ENCODE data around the gene MFAP4. TPM values are rescaled to one million over a fixed set of nuclear protein-coding genes. Genes with fewer than 3 reads are reported as not detected.

Gene MFAP4
- 3.2 TPM for total RNA-seq

GRCh38 chr17:19386974-19387920 lies at the start of gene MFAP4:
Gene MFAP4 (minus strand): TSS chr17:19387190. CDS start chr17:19387155, 35 bp downstream.
- peak in 2 of 3 donors; percentile 49 to 65 for DNase-seq (ENCODE audit: low read depth in 2 of 3, low spot score in 2 of 3)

- no peak for DNase-seq (ENCODE audit: low read depth in 2 of 3, low spot score in 2 of 3)
Observed at GRCh38 chr17:19433727-19434340, 46.8 kb upstream of the MFAP4 start.

GRCh38 chr17:19433255-19433654 lies 46.3 kb upstream of the MFAP4 start:
- DNase-seq (ENCODE audit: low read depth in 2 of 3, low spot score in 2 of 3) = no peak

DNA sequence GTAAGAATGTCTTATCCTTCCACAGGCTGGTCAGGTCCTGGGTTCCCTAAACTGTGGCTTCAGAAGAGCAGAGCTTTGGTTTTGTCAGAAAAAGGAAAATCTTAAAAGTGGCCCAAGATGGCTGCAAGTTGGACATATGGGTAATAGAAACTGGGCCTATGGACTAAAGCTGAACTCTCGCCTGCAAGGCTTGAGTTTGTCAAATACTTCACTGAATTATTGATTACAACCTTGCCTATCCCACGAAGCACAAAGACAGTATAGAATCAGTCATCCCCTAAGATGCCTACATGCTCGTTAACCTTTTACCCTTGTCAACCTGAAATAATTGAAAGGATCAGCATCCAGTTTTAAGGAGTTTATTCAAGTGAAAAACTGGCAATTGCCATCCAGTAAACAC lies 44.7 kb upstream of the MFAP4 start:
- DNase-seq (ENCODE audit: low read depth in 2 of 3, low spot score in 2 of 3) = no peak

DNA sequence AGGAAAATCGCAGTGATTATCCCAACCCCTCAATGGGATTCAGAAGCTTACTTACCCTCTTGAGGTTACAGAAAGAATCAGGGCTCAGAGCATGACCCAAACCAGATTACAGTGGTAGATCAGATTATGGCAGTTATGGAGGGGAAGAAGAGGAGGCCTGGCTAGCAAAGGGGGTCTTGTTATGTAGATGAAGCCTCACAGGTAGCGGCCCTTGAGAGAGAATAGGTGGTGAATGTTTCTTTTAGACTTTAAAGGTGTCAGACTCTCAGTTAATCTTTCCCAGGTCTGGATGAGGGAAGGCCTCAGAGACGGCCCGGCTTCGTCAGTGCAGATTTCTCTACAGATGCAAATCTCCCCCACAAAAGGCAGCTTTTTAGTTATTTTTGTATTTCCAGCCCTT lies 39.6 kb upstream of the MFAP4 start:
- DNase-seq (ENCODE audit: low read depth in 2 of 3, low spot score in 2 of 3) = no peak

GRCh38 chr17:19424934-19425868 lies 38.2 kb upstream of the MFAP4 start:
- no peak for DNase-seq (ENCODE audit: low read depth in 2 of 3, low spot score in 2 of 3)

- DNase-seq (ENCODE audit: low read depth in 2 of 3, low spot score in 2 of 3) = no peak
Observed at GRCh38 chr17:19421926-19422325, 34.9 kb upstream of the MFAP4 start.

- DNase-seq (ENCODE audit: low read depth in 2 of 3, low spot score in 2 of 3) = no peak
Observed at GRCh38 chr17:19421219-19421618, 34.2 kb upstream of the MFAP4 start.

- peak in 2 of 3 donors; percentile 59 to 73 for DNase-seq (ENCODE audit: low read depth in 2 of 3, low spot score in 2 of 3)
Observed at GRCh38 chr17:19418251-19418992, 31.4 kb upstream of the MFAP4 start.

GRCh38 chr17:19417611-19418010 lies 30.6 kb upstream of the MFAP4 start:
- no peak for DNase-seq (ENCODE audit: low read depth in 2 of 3, low spot score in 2 of 3)

DNA sequence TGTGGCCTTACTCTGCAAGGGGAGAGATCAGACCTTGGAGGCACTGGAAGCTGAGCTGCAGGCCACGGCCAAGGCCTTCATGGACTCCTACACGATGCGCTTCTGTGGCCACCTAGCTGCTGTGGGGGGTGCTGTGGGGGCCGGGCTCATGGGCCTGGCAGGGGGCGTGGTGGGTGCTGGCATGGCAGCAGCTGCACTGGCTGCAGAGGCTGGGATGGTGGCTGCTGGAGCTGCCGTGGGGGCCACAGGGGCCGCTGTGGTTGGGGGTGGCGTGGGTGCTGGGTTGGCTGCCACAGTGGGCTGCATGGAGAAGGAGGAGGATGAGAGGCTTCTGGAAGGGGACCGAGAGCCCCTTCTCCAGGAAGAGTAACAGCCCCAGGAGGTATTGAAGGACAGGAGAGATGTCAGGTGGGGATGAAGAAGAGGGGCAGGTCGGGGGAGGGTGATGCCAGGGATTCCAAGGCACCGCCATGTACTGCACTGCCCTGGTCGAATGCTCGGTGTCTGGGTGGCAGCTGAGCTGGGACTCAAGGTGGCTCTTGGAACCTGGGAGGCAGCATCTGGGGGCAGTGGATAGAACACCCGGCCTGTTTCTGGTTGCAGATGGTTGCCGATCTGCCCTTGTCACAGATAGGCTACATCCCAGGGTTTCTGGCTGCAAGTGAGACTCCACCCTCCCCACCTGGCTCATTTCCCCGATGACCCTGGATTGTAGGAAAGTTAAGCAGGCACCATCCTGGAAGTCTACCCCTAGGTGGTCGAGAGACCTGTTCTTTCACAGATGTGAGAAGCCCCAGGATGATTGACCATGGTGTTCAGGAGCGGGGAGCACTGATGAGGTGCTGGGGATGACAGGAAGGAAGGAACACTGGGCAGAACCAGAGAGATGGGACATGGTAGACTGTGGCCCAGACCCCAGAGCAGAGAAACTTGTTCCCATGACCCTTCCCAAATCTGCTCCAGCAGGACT lies 29.1 kb upstream of the MFAP4 start:
- DNase-seq (ENCODE audit: low read depth in 2 of 3, low spot score in 2 of 3) = no peak

GRCh38 chr17:19415311-19415710 lies 28.3 kb upstream of the MFAP4 start:
- no peak for DNase-seq (ENCODE audit: low read depth in 2 of 3, low spot score in 2 of 3)

- DNase-seq (ENCODE audit: low read depth in 2 of 3, low spot score in 2 of 3) = no peak
Observed at GRCh38 chr17:19414396-19415280, 27.6 kb upstream of the MFAP4 start.

- no peak for DNase-seq (ENCODE audit: low read depth in 2 of 3, low spot score in 2 of 3)
Observed at GRCh38 chr17:19413761-19414160, 26.8 kb upstream of the MFAP4 start.

DNA sequence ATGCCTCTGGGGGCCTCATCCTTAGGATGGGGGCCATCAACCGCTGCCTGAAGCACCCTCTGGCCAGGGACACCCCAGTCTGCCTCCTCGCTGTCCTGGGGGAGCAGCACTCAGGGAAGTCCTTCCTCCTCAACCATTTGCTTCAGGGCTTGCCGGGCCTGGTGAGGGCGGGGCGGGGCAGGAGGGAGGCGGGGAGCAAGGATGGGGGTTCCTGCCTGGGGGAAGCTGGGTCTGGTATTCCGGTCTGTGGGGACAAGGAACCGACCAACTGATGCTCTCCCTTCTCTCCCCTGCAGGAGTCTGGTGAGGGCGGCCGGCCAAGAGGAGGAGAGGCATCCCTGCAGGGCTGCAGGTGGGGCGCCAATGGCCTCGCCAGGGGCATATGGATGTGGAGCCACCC lies 26.0 kb upstream of the MFAP4 start:
- no peak for DNase-seq (ENCODE audit: low read depth in 2 of 3, low spot score in 2 of 3)

DNA sequence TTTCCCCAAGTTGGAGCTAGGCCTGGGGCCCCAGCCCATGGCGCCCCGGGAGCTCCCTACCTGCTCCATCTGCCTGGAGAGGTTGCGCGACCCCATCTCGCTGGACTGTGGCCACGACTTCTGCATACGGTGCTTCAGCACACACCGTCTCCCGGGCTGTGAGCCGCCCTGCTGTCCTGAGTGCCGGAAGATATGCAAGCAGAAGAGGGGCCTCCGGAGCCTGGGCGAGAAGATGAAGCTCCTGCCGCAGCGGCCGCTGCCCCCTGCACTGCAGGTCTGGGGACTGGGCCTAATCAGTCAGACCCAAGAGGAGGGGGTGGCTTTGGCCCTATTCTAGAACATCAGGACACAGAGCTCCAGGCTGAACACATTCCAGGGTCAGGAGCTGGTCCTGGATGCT lies 25.5 kb upstream of the MFAP4 start:
- DNase-seq (ENCODE audit: low read depth in 2 of 3, low spot score in 2 of 3) = no peak

DNA sequence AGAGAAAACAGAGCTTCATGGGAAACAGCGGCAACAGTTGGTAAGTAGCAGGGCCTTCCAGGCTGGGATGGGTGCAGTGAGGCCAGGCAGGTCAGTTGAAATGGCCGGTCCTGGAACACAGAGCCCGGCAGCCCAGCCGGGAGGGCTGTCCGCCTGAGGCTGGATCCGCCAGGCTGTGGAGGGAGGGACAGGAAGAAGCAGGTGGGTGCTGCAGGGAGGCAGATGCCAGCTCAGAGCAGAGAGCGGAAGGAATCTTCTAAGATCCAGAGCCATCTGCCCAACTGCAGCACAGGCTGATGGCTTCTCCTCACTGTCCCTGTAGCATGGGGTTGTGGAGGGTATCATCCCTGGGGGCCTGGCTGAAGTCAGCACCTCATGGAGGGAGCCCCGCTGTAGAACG lies 24.6 kb upstream of the MFAP4 start:
- no peak for DNase-seq (ENCODE audit: low read depth in 2 of 3, low spot score in 2 of 3)

Data from hematopoietic multipotent progenitor cell (in vitro differentiated cells).